ENCODE results near the gene ADIPOR2.

The ADIPOR2 gene

GRCh38 chr12:1827826-1828805, 137.2 kb downstream of the ADIPOR2 start:
- no peak overlapping the region for H3K27ac ChIP-seq (ENCODE audit: low read depth, low read length)

GRCh38 chr12:1828856-1829255, 138.0 kb downstream of the ADIPOR2 start:
- H3K9ac ChIP-seq (ENCODE audit: low read depth in 1 of 2, low read length in 2 of 2): no peak overlapping the region
- no peaks in the 10 kb centered on the region for H3K4me1 ChIP-seq (ENCODE audit: control insufficient read depth in 1 of 2, insufficient read depth in 2 of 2, low read length in 2 of 2)
- H3K9me3 ChIP-seq (ENCODE audit: control insufficient read depth in 1 of 2, low read length in 2 of 2): no peaks in the 10 kb centered on the region
- H3K27me3 ChIP-seq (ENCODE audit: control insufficient read depth in 1 of 2, insufficient read depth in 2 of 2, low read length in 2 of 2): peaks cover 6 to 12% of the 10 kb centered on the region in 2 donors
- no peaks in the 10 kb centered on the region for H3K36me3 ChIP-seq (ENCODE audit: control insufficient read depth in 1 of 2, insufficient read depth in 2 of 2, low read length in 2 of 2)
- no peak overlapping the region for H3K4me3 ChIP-seq (ENCODE audit: low read depth in 1 of 2, low read length in 2 of 2)
- no peak overlapping the region for H3K27ac ChIP-seq (ENCODE audit: low read depth, low read length)

More at GRCh38 chr12:1827826-1828805, 137.2 kb downstream of the ADIPOR2 start:
- Histone ChIP-seq H3K4me1 (ENCODE audit: control insufficient read depth in 1 of 2, insufficient read depth in 2 of 2, low read length in 2 of 2) (no peaks in the 10 kb centered on the region), H3K9ac (ENCODE audit: low read depth in 1 of 2, low read length in 2 of 2) (no peak overlapping the region), H3K4me3 (ENCODE audit: low read depth in 1 of 2, low read length in 2 of 2) (no peak overlapping the region), H3K27me3 (ENCODE audit: control insufficient read depth in 1 of 2, insufficient read depth in 2 of 2, low read length in 2 of 2) (peaks cover 6 to 14% of the 10 kb centered on the region in 2 donors), H3K9me3 (ENCODE audit: control insufficient read depth in 1 of 2, low read length in 2 of 2) (no peaks in the 10 kb centered on the region), H3K36me3 (ENCODE audit: control insufficient read depth in 1 of 2, insufficient read depth in 2 of 2, low read length in 2 of 2) (no peaks in the 10 kb centered on the region)

- Histone ChIP-seq H3K4me1 (ENCODE audit: control insufficient read depth in 1 of 2, insufficient read depth in 2 of 2, low read length in 2 of 2) (no peaks in the 10 kb centered on the region), H3K27me3 (ENCODE audit: control insufficient read depth in 1 of 2, insufficient read depth in 2 of 2, low read length in 2 of 2) (peaks cover 6 to 12% of the 10 kb centered on the region in 2 donors), H3K27ac (ENCODE audit: low read depth, low read length) (no peak overlapping the region), H3K4me3 (ENCODE audit: low read depth in 1 of 2, low read length in 2 of 2) (no peak overlapping the region), H3K36me3 (ENCODE audit: control insufficient read depth in 1 of 2, insufficient read depth in 2 of 2, low read length in 2 of 2) (no peaks in the 10 kb centered on the region), H3K9ac (ENCODE audit: low read depth in 1 of 2, low read length in 2 of 2) (no peak overlapping the region), H3K9me3 (ENCODE audit: control insufficient read depth in 1 of 2, low read length in 2 of 2) (no peaks in the 10 kb centered on the region)
These were observed 138.5 kb downstream of the ADIPOR2 start for GRCh38 chr12:1829306-1829900.

- H3K9me3 ChIP-seq (ENCODE audit: control insufficient read depth in 1 of 2, low read length in 2 of 2): no peaks in the 10 kb centered on the region
- no peak overlapping the region for H3K4me3 ChIP-seq (ENCODE audit: low read depth in 1 of 2, low read length in 2 of 2)
- H3K9ac ChIP-seq (ENCODE audit: low read depth in 1 of 2, low read length in 2 of 2): no peak overlapping the region
- no peaks in the 10 kb centered on the region for H3K36me3 ChIP-seq (ENCODE audit: control insufficient read depth in 1 of 2, insufficient read depth in 2 of 2, low read length in 2 of 2)
- peaks cover 6 to 12% of the 10 kb centered on the region in 2 donors for H3K27me3 ChIP-seq (ENCODE audit: control insufficient read depth in 1 of 2, insufficient read depth in 2 of 2, low read length in 2 of 2)
- no peak overlapping the region for H3K27ac ChIP-seq (ENCODE audit: low read depth, low read length)
- no peaks in the 10 kb centered on the region for H3K4me1 ChIP-seq (ENCODE audit: control insufficient read depth in 1 of 2, insufficient read depth in 2 of 2, low read length in 2 of 2)
These were observed 139.6 kb downstream of the ADIPOR2 start for GRCh38 chr12:1830401-1830845.

- no peak overlapping the region for H3K4me3 ChIP-seq (ENCODE audit: low read depth in 1 of 2, low read length in 2 of 2)
- no peak overlapping the region for H3K27ac ChIP-seq (ENCODE audit: low read depth, low read length)
- no peaks in the 10 kb centered on the region for H3K4me1 ChIP-seq (ENCODE audit: control insufficient read depth in 1 of 2, insufficient read depth in 2 of 2, low read length in 2 of 2)
- peaks cover 6 to 12% of the 10 kb centered on the region in 2 donors for H3K27me3 ChIP-seq (ENCODE audit: control insufficient read depth in 1 of 2, insufficient read depth in 2 of 2, low read length in 2 of 2)
- H3K9me3 ChIP-seq (ENCODE audit: control insufficient read depth in 1 of 2, low read length in 2 of 2): no peaks in the 10 kb centered on the region
- H3K9ac ChIP-seq (ENCODE audit: low read depth in 1 of 2, low read length in 2 of 2): no peak overlapping the region
- H3K36me3 ChIP-seq (ENCODE audit: control insufficient read depth in 1 of 2, insufficient read depth in 2 of 2, low read length in 2 of 2): no peaks in the 10 kb centered on the region
These were observed 140.4 kb downstream of the ADIPOR2 start for GRCh38 chr12:1830981-1831963.

- Histone ChIP-seq H3K27ac (ENCODE audit: low read depth, low read length) (no peak overlapping the region), H3K9ac (ENCODE audit: low read depth in 1 of 2, low read length in 2 of 2) (no peak overlapping the region), H3K9me3 (ENCODE audit: control insufficient read depth in 1 of 2, low read length in 2 of 2) (no peaks in the 10 kb centered on the region), H3K4me1 (ENCODE audit: control insufficient read depth in 1 of 2, insufficient read depth in 2 of 2, low read length in 2 of 2) (no peaks in the 10 kb centered on the region), H3K27me3 (ENCODE audit: control insufficient read depth in 1 of 2, insufficient read depth in 2 of 2, low read length in 2 of 2) (peaks cover 6 to 12% of the 10 kb centered on the region in 2 donors), H3K36me3 (ENCODE audit: control insufficient read depth in 1 of 2, insufficient read depth in 2 of 2, low read length in 2 of 2) (no peaks in the 10 kb centered on the region), H3K4me3 (ENCODE audit: low read depth in 1 of 2, low read length in 2 of 2) (no peak overlapping the region)
These were observed 142.1 kb downstream of the ADIPOR2 start for GRCh38 chr12:1832801-1833595.

GRCh38 chr12:1833596-1834028, 142.7 kb downstream of the ADIPOR2 start:
- no peaks in the 10 kb centered on the region for H3K4me1 ChIP-seq (ENCODE audit: control insufficient read depth in 1 of 2, insufficient read depth in 2 of 2, low read length in 2 of 2)
- H3K36me3 ChIP-seq (ENCODE audit: control insufficient read depth in 1 of 2, insufficient read depth in 2 of 2, low read length in 2 of 2): no peaks in the 10 kb centered on the region
- H3K9me3 ChIP-seq (ENCODE audit: control insufficient read depth in 1 of 2, low read length in 2 of 2): no peaks in the 10 kb centered on the region
- H3K4me3 ChIP-seq (ENCODE audit: low read depth in 1 of 2, low read length in 2 of 2): no peak overlapping the region
- H3K27ac ChIP-seq (ENCODE audit: low read depth, low read length): no peak overlapping the region
- peaks cover 6 to 12% of the 10 kb centered on the region in 2 donors for H3K27me3 ChIP-seq (ENCODE audit: control insufficient read depth in 1 of 2, insufficient read depth in 2 of 2, low read length in 2 of 2)
- no peak overlapping the region for H3K9ac ChIP-seq (ENCODE audit: low read depth in 1 of 2, low read length in 2 of 2)

- Histone ChIP-seq H3K27ac (ENCODE audit: low read depth, low read length) (no peak overlapping the region), H3K36me3 (ENCODE audit: control insufficient read depth in 1 of 2, insufficient read depth in 2 of 2, low read length in 2 of 2) (no peaks in the 10 kb centered on the region), H3K9me3 (ENCODE audit: control insufficient read depth in 1 of 2, low read length in 2 of 2) (no peaks in the 10 kb centered on the region), H3K4me3 (ENCODE audit: low read depth in 1 of 2, low read length in 2 of 2) (no peak overlapping the region), H3K27me3 (ENCODE audit: control insufficient read depth in 1 of 2, insufficient read depth in 2 of 2, low read length in 2 of 2) (peaks cover 6 to 12% of the 10 kb centered on the region in 2 donors), H3K4me1 (ENCODE audit: control insufficient read depth in 1 of 2, insufficient read depth in 2 of 2, low read length in 2 of 2) (no peaks in the 10 kb centered on the region), H3K9ac (ENCODE audit: low read depth in 1 of 2, low read length in 2 of 2) (no peak overlapping the region)
These were observed 143.5 kb downstream of the ADIPOR2 start for GRCh38 chr12:1834186-1834925.

Data from duodenal mucosa (tissue), 2 donors.